Anterior cingulate cortex (tissue), 58 donors: Measurements from ENCODE around the gene CTSS.
A peak's percentile ranks its signal among the peaks of the same experiment; 100 is the strongest.

ENCODE experiments used
- DNase-seq, 58 donors: peaks; one replicate each; lab custom pipeline; 2025; lab: John Stamatoyannopoulos, UW

The CTSS gene

GRCh38 chr1:150706091-150706490 is 59.5 kb downstream of the CTSS start:
- no peak for DNase-seq

GRCh38 chr1:150703427-150703826 is 62.2 kb downstream of the CTSS start:
- DNase-seq: no peak

- peak; percentile 37 to 99 (median 91) for DNase-seq
Measured at GRCh38 chr1:150696995-150697927, 68.3 kb downstream of the CTSS start, which contains the start of gene GOLPH3L. Gene GOLPH3L (minus strand): TSS chr1:150697154. CDS start chr1:150694838, 2,316 bp downstream.

GRCh38 chr1:150696590-150696989 is 69.0 kb downstream of the CTSS start:
- DNase-seq: no peak

GRCh38 chr1:150696162-150696561 is 69.4 kb downstream of the CTSS start:
- DNase-seq: no peak

GRCh38 chr1:150695561-150695960 is 70.0 kb downstream of the CTSS start:
- DNase-seq: no peak

GRCh38 chr1:150692720-150693119 is 72.9 kb downstream of the CTSS start:
- DNase-seq: no peak

- DNase-seq: no peak
Measured at GRCh38 chr1:150688763-150689162, 76.8 kb downstream of the CTSS start.

GRCh38 chr1:150686275-150686674 is 79.3 kb downstream of the CTSS start:
- no peak for DNase-seq

GRCh38 chr1:150683914-150684313 is 81.7 kb downstream of the CTSS start:
- DNase-seq: no peak
